SK-N-SH (cell line): ENCODE results near the gene ATP5F1D. TPM values are rescaled to one million over a fixed set of nuclear protein-coding genes. Genes with fewer than 3 reads are reported as not detected.
A peak's percentile ranks its signal among the peaks of the same experiment; 100 is the strongest.

Experiments used
- CTCF ChIA-PET: fragments of 300-600, 350-600 bp; formaldehyde crosslinking; extraction: SDS; loops from one replicate; lab custom pipeline; 2021; lab: Yijun Ruan, JAX
- POLR2A ChIA-PET: fragments of 350-600 bp; sonication (Branson Sonifier 250); formaldehyde crosslinking; extraction: SDS; loops from one replicate; lab custom pipeline; 2020; ENCODE audit warnings: antibody characterized with exemption, inconsistent platforms; lab: Yijun Ruan, JAX
- DNase-seq: peaks from one replicate; pipeline ENCODE4 v3.0.0; 2012
- H2AFZ ChIP-seq: fragments of 200-600 bp; sonication (generic); 2 replicates; pipeline ENCODE4 v1.8.1; 2016; ENCODE audit warnings: antibody characterized with exemption, mild to moderate bottlenecking, low read depth
- H3F3A ChIP-seq: fragments of 200-600 bp; sonication (generic); replicated peaks from 2 replicates; pipeline ENCODE3; 2016; ENCODE audit warnings: antibody characterized with exemption, mild to moderate bottlenecking; ENCODE audit not compliant: insufficient read depth
- H3K27ac ChIP-seq, 2 experiments: fragments of 200-500 bp in 1 of 2; fragments of 200-600 bp in 1 of 2; sonication (Bioruptor generic) in 1 of 2; sonication (generic), shearing (Covaris generic) in 1 of 2; 2 replicates each; pipeline versions ENCODE4 v1.5.1 to v1.6.1; 2014 to 2016; ENCODE audit warnings: low read depth in 2 of 2, inconsistent platforms in 1 of 2, low read length in 1 of 2, mild to moderate bottlenecking in 1 of 2, mixed read lengths in 1 of 2
- H3K27me3 ChIP-seq: fragments of 200-600 bp; sonication (generic), shearing (Covaris generic); 2 replicates; pipeline ENCODE4 v1.6.1; 2016; ENCODE audit warnings: mixed run types; ENCODE audit not compliant: insufficient read depth
- H3K36me3 ChIP-seq, 2 experiments: fragments of 200-500 bp in 1 of 2; fragments of 200-600 bp in 1 of 2; sonication (Bioruptor generic) in 1 of 2; sonication (generic) in 1 of 2; replicated peaks in 1 of 2; 2 replicates each; pipeline versions ENCODE3 to v1.5.1; 2014 to 2016; ENCODE audit warnings: low read length in 1 of 2, mild to moderate bottlenecking in 1 of 2; ENCODE audit not compliant: insufficient read depth in 2 of 2, control insufficient read depth in 1 of 2
- H3K4me1 ChIP-seq, 2 experiments: fragments of 200-500 bp in 1 of 2; fragments of 200-600 bp in 1 of 2; sonication (Bioruptor generic) in 1 of 2; sonication (generic), shearing (Covaris generic) in 1 of 2; 2 replicates each; pipeline versions ENCODE4 v1.5.1 to v1.6.1; 2014 to 2016; ENCODE audit warnings: low read depth in 1 of 2, low read length in 1 of 2, mixed run types in 1 of 2; ENCODE audit not compliant: insufficient read depth in 2 of 2, control insufficient read depth in 1 of 2
- H3K4me2 ChIP-seq: fragments of 200-600 bp; sonication (generic), shearing (Covaris generic); 2 replicates; pipeline ENCODE4 v1.6.1; 2017; ENCODE audit warnings: mixed run types
- H3K4me3 ChIP-seq, 2 experiments: fragments of 200-500 bp in 1 of 2; fragments of 200-600 bp in 1 of 2; sonication (Bioruptor generic) in 1 of 2; sonication (generic), shearing (Covaris generic) in 1 of 2; 2 replicates each; pipeline versions ENCODE4 v1.5.1 to v1.8.1; 2014 to 2016; ENCODE audit warnings: low read depth in 2 of 2, inconsistent platforms in 1 of 2, low read length in 1 of 2, mild to moderate bottlenecking in 1 of 2, mixed read lengths in 1 of 2, moderate library complexity in 1 of 2
- H3K79me2 ChIP-seq: fragments of 200-600 bp; sonication (generic); 2 replicates; pipeline ENCODE4 v1.8.1; 2017; ENCODE audit warnings: mild to moderate bottlenecking; ENCODE audit not compliant: insufficient read depth
- H3K9ac ChIP-seq: fragments of 200-600 bp; sonication (generic); 2 replicates; pipeline ENCODE4 v1.6.1; 2017; ENCODE audit warnings: mixed run types
- H3K9me2 ChIP-seq: fragments of 200-600 bp; sonication (generic); 2 replicates; pipeline ENCODE4 v1.6.1; 2017; ENCODE audit warnings: mixed run types
- H3K9me3 ChIP-seq: fragments of 200-600 bp; sonication (generic); 2 replicates; pipeline ENCODE4 v1.6.1; 2017; ENCODE audit warnings: mixed run types, mild to moderate bottlenecking, moderate library complexity
- H4K20me1 ChIP-seq: fragments of 200-600 bp; sonication (generic); 2 replicates; pipeline ENCODE4 v1.6.1; 2017; ENCODE audit warnings: mild to moderate bottlenecking, mixed run types; ENCODE audit not compliant: insufficient read depth
- CHD2 ChIP-seq: fragments of 150-350 bp; IDR thresholded peaks from 2 replicates; pipeline ENCODE4 v1.6.1; 2018; ENCODE audit warnings: low read length; ENCODE audit not compliant: partially characterized antibody
- ELF1 ChIP-seq: IDR thresholded peaks from 2 replicates; pipeline ENCODE4 v1.4.0; 2012
- GABPA ChIP-seq: IDR thresholded peaks from 2 replicates; pipeline ENCODE4 v1.4.0; 2012; ENCODE audit warnings: low read depth, mild to moderate bottlenecking
- MEF2A ChIP-seq: IDR thresholded peaks from 2 replicates; pipeline ENCODE4 v1.4.0; 2012; ENCODE audit warnings: low read depth, borderline replicate concordance
- MXI1 ChIP-seq: IDR thresholded peaks from 2 replicates; pipeline ENCODE4 v1.6.1; 2012; ENCODE audit warnings: mild to moderate bottlenecking, low read depth, low read length, improper control_type of control experiment
- NRF1 ChIP-seq: IDR thresholded peaks from 2 replicates; pipeline ENCODE4 v1.6.1; 2012; ENCODE audit warnings: low read depth, mild to moderate bottlenecking, low read length
- PBX3 ChIP-seq: IDR thresholded peaks from 2 replicates; pipeline ENCODE4; 2012
- POLR2AphosphoS5 ChIP-seq: IDR thresholded peaks from 2 replicates; pipeline ENCODE4 v1.6.1; 2012; ENCODE audit warnings: low read depth, low read length
- SIN3A ChIP-seq: IDR thresholded peaks from 2 replicates; pipeline ENCODE4 v1.6.1; 2012; ENCODE audit warnings: low read depth, mild to moderate bottlenecking, low read length, moderate library complexity, borderline replicate concordance
- TAF1 ChIP-seq: IDR thresholded peaks from 2 replicates; pipeline ENCODE4 v1.6.1; 2012; ENCODE audit warnings: low read depth, mild to moderate bottlenecking, low read length, moderate library complexity, borderline replicate concordance
- TCF12 ChIP-seq: IDR thresholded peaks from 2 replicates; pipeline ENCODE4 v1.4.0; 2012
- USF2 ChIP-seq: fragments of 150-350 bp; IDR thresholded peaks from 2 replicates; pipeline ENCODE4 v1.6.1; 2017; ENCODE audit warnings: antibody characterized with exemption, low read length, low read depth, borderline replicate concordance
- YY1 ChIP-seq: IDR thresholded peaks from 2 replicates; pipeline ENCODE4 v1.4.0; 2012; ENCODE audit warnings: low read depth, mild to moderate bottlenecking
- WGBS: methylation state at CpG from one replicate; pipeline ENCODE4 v1.1.6; 2017; ENCODE audit warnings: low lambda C conversion rate; 5-methylcytosine and 5-hydroxymethylcytosine counted together
- polyA plus RNA-seq, 3 experiments: library from polyadenylated mRNA; depleted of rRNA; stranded (reverse); fragments of >200 nt; gene quantifications; 2 replicates each; pipeline ENCODE4 v1.2.3, GENCODE V29; 2012
- TF ChIP-seq, protein P1 (sequence below): IDR thresholded peaks from 2 replicates; pipeline ENCODE4 v1.6.1; 2012; ENCODE audit warnings: mild to moderate bottlenecking, low read depth, low read length, moderate library complexity

Gene ATP5F1D
- polyA plus RNA-seq (2012; rRNA removed) = 133 and 226 TPM in 2 replicates
- 114 and 155 TPM in 2 replicates for polyA plus RNA-seq (2012; cell fraction: cytosol; rRNA removed)
- 81.6 and 162 TPM in 2 replicates for polyA plus RNA-seq (2012; cell fraction: nucleus; rRNA removed)

DNA sequence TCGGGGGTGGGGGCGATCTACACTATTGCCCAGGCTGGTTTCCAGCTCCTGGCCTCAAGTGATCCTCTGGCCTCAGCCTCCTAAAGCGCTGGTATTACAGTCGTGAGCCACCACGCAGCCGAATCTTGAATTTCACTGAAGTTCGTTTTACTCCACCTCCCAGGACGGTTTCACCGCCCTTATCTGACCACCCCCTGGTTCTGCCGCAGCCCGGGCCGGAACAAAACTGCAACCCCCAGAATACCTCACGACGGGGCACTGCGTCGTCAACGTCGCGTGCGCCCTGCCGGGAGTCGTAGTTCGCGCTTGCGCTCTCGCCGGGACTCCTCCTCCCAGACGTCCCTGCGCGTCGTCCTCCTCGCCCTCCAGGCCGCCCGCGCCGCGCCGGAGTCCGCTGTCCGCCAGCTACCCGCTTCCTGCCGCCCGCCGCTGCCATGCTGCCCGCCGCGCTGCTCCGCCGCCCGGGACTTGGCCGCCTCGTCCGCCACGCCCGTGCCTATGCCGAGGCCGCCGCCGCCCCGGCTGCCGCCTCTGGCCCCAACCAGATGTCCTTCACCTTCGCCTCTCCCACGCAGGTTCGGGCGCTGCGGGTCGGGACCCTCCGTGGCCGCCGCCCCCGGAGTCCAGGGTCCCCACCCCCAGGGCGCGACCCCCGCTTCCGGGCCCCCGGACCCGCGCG is at the start of gene ATP5F1D:
Gene ATP5F1D (plus strand): TSS at position 335 of the 679 bp plus-strand sequence. CDS start 100 bp downstream, at position 435.
- H2AFZ ChIP-seq = peak within 1 kb of the TSS; percentile 80; the same call in 1 of the 2 replicates
- ChIA-PET POLR2A (interaction anchor here (0.9 to 4.3 kb wide), 4 partner anchors 12 to 216 kb away, joined by 3 to 49 read pairs (median 5); partner anchors contain the start of gene CIRBP), CTCF (interaction anchor here (1.0 to 9.7 kb wide), 15 partner anchors 16 to 386 kb away, joined by 3 to 594 read pairs (median 5); partner anchors contain the start of gene CIRBP)
- H3K27ac ChIP-seq = peak within 1 kb of the TSS; percentile 55 to 83
- no peaks in the 10 kb centered on the region for H3K27me3 ChIP-seq
- peak within 1 kb of the TSS; percentile 99 for H3K4me2 ChIP-seq
- H3K79me2 ChIP-seq = peaks cover 32% of the 10 kb centered on the region
- H3K9me2 ChIP-seq = no peaks in the 10 kb centered on the region
- peaks cover 6% of the 10 kb centered on the region; the same call in 1 of the 2 replicates for H4K20me1 ChIP-seq
- H3F3A ChIP-seq = peaks cover 46% of the 10 kb centered on the region
- WGBS = 8% methylated on average over 13 of the region's 79 CpGs
- DNase-seq = peak; percentile 93
- H3K4me3 ChIP-seq = peak within 1 kb of the TSS; percentile 85 to 91
- TF ChIP-seq TCF12 (no peak), MXI1 (peak; percentile 78; the same call in 1 of the 2 replicates), ELF1 (peak; percentile 57), YY1 (0 out of 2 replicates have a peak, but pooled peaks have one; percentile 34), MEF2A (no peak), SIN3A (0 out of 2 replicates have a peak, but pooled peaks have one; percentile 21), PBX3 (no peak), TAF1 (peak; percentile 4; the same call in 1 of the 2 replicates), NRF1 (peak; percentile 68), CHD2 (peak; percentile 91), POLR2AphosphoS5 (peak; percentile 7; the same call in 1 of the 2 replicates), GABPA (peak; percentile 35; the same call in 1 of the 2 replicates), USF2 (no peak)
- TF ChIP-seq, protein P1, sequence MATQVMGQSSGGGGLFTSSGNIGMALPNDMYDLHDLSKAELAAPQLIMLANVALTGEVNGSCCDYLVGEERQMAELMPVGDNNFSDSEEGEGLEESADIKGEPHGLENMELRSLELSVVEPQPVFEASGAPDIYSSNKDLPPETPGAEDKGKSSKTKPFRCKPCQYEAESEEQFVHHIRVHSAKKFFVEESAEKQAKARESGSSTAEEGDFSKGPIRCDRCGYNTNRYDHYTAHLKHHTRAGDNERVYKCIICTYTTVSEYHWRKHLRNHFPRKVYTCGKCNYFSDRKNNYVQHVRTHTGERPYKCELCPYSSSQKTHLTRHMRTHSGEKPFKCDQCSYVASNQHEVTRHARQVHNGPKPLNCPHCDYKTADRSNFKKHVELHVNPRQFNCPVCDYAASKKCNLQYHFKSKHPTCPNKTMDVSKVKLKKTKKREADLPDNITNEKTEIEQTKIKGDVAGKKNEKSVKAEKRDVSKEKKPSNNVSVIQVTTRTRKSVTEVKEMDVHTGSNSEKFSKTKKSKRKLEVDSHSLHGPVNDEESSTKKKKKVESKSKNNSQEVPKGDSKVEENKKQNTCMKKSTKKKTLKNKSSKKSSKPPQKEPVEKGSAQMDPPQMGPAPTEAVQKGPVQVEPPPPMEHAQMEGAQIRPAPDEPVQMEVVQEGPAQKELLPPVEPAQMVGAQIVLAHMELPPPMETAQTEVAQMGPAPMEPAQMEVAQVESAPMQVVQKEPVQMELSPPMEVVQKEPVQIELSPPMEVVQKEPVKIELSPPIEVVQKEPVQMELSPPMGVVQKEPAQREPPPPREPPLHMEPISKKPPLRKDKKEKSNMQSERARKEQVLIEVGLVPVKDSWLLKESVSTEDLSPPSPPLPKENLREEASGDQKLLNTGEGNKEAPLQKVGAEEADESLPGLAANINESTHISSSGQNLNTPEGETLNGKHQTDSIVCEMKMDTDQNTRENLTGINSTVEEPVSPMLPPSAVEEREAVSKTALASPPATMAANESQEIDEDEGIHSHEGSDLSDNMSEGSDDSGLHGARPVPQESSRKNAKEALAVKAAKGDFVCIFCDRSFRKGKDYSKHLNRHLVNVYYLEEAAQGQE = no peak
- peak within 1 kb of the TSS; percentile 88 for H3K9ac ChIP-seq
- no peaks in the 10 kb centered on the region for H3K9me3 ChIP-seq
- H3K36me3 ChIP-seq = no peaks in the 10 kb centered on the region
- H3K4me1 ChIP-seq = peaks cover 22 to 51% of the 10 kb centered on the region in 2 experiments; a peak in 3 of 4 replicates
